ENCODE data around the gene MARS1. TPM values are rescaled to one million over a fixed set of nuclear protein-coding genes. Genes with fewer than 3 reads are reported as not detected.
A peak's percentile ranks its signal among the peaks of the same experiment; 100 is the strongest.

The MARS1 gene
- total and polyA plus RNA-seq, 2 experiments from 2014 or later: 117 to 147 TPM

GRCh38 chr12:57514720-57515407 is 27.0 kb downstream of the MARS1 start:
- Histone ChIP-seq H2AFZ (no peak overlapping the region), H3K9me2 (replicated peaks; ENCODE audit: insufficient read depth) (no peaks in the 10 kb centered on the region), H3K79me2 (peaks cover 26% of the 10 kb centered on the region), H3K27ac (no peak overlapping the region), H3K36me3 (replicated peaks; ENCODE audit: insufficient read depth, low read depth) (no peaks in the 10 kb centered on the region), H3K27me3 (no peaks in the 10 kb centered on the region), H3K4me2 (no peak overlapping the region), H3K4me1 (ENCODE audit: insufficient read depth) (no peaks in the 10 kb centered on the region), H3K9me3 (ENCODE audit: low read depth) (no peaks in the 10 kb centered on the region), H4K20me1 (ENCODE audit: insufficient read depth, poor library complexity, severe bottlenecking) (peaks cover 32% of the 10 kb centered on the region), H3K4me3 (no peak overlapping the region)
- DNase-seq (ENCODE audit: low spot score): no peak
- no peak for TF ChIP-seq CTCF (IDR thresholded peaks at IDR 0.05; ENCODE audit: poor library complexity)
- TF ChIP-seq EZH2 (IDR thresholded peaks at IDR 0.05; ENCODE audit: borderline replicate concordance): no peak
- no peak for TF ChIP-seq EZH2phosphoT487 (IDR thresholded peaks at IDR 0.05; ENCODE audit: low read depth, severe bottlenecking, unreplicated experiment)
- WGBS (ENCODE audit: low lambda C conversion rate, missing lambda C conversion rate): 91% methylated on average over 9 of the region's 9 CpGs

GRCh38 chr12:57515408-57515933 is 27.6 kb downstream of the MARS1 start:
- Histone ChIP-seq H3K79me2 (peaks cover 30% of the 10 kb centered on the region), H4K20me1 (ENCODE audit: insufficient read depth, poor library complexity, severe bottlenecking) (peaks cover 32% of the 10 kb centered on the region), H3K9me2 (replicated peaks; ENCODE audit: insufficient read depth) (no peaks in the 10 kb centered on the region), H3K4me1 (ENCODE audit: insufficient read depth) (no peaks in the 10 kb centered on the region), H3K36me3 (replicated peaks; ENCODE audit: insufficient read depth, low read depth) (no peaks in the 10 kb centered on the region), H3K27me3 (no peaks in the 10 kb centered on the region), H3K9me3 (ENCODE audit: low read depth) (no peaks in the 10 kb centered on the region), H2AFZ (no peak overlapping the region), H3K4me2 (no peak overlapping the region), H3K4me3 (no peak overlapping the region), H3K27ac (no peak overlapping the region)
- WGBS (ENCODE audit: low lambda C conversion rate, missing lambda C conversion rate): 94% methylated on average over 3 of the region's 3 CpGs
- TF ChIP-seq EZH2phosphoT487 (IDR thresholded peaks at IDR 0.05; ENCODE audit: low read depth, severe bottlenecking, unreplicated experiment) (no peak), EZH2 (IDR thresholded peaks at IDR 0.05; ENCODE audit: borderline replicate concordance) (no peak), CTCF (IDR thresholded peaks at IDR 0.05; ENCODE audit: poor library complexity) (no peak)
- DNase-seq (ENCODE audit: low spot score): no peak

GRCh38 chr12:57515934-57516541 is 28.2 kb downstream of the MARS1 start:
- no peak for DNase-seq (ENCODE audit: low spot score)
- H3K4me3 ChIP-seq: no peak overlapping the region
- no peak overlapping the region for H3K4me2 ChIP-seq
- no peaks in the 10 kb centered on the region for H3K36me3 ChIP-seq (replicated peaks; ENCODE audit: insufficient read depth, low read depth)
- H3K79me2 ChIP-seq: peaks cover 30% of the 10 kb centered on the region
- H3K27ac ChIP-seq: peak overlapping the region; percentile 98
- no peaks in the 10 kb centered on the region for H3K9me2 ChIP-seq (replicated peaks; ENCODE audit: insufficient read depth)
- 90% methylated on average over 11 of the region's 11 CpGs for WGBS (ENCODE audit: low lambda C conversion rate, missing lambda C conversion rate)
- H3K27me3 ChIP-seq: no peaks in the 10 kb centered on the region
- no peak for TF ChIP-seq EZH2phosphoT487 (IDR thresholded peaks at IDR 0.05; ENCODE audit: low read depth, severe bottlenecking, unreplicated experiment)
- TF ChIP-seq EZH2 (IDR thresholded peaks at IDR 0.05; ENCODE audit: borderline replicate concordance): no peak
- TF ChIP-seq CTCF (IDR thresholded peaks at IDR 0.05; ENCODE audit: poor library complexity): no peak
- H2AFZ ChIP-seq: no peak overlapping the region
- H3K9me3 ChIP-seq (ENCODE audit: low read depth): no peaks in the 10 kb centered on the region
- H4K20me1 ChIP-seq (ENCODE audit: insufficient read depth, poor library complexity, severe bottlenecking): peaks cover 32% of the 10 kb centered on the region
- H3K4me1 ChIP-seq (ENCODE audit: insufficient read depth): peaks cover 2% of the 10 kb centered on the region

Data from hepatocyte (in vitro differentiated cells).